Endometrial microvascular endothelial cells (primary cell): ENCODE measurements around the gene MGLL. TPM values are rescaled to one million over a fixed set of nuclear protein-coding genes. Genes with fewer than 3 reads are reported as not detected.

Experiments
- in situ Hi-C: cut with HindIII; loops from 2 replicates; pipeline ENCODE4 v1.10.0; 2017; ENCODE audit warnings: low sequenced_read_pairs, low pct_unique_long_range_greater_than_20kb; ENCODE audit errors: inconsistent ontology term
- total RNA-seq: library from RNA; depleted of rRNA; stranded (reverse); fragments of >200 nt; gene quantifications from one replicate; pipeline ENCODE4 v1.2.3, GENCODE V29; 2015; ENCODE audit errors: inconsistent ontology term

MGLL gene
- total RNA-seq, 1 donor from 2014 or later: 138 TPM

- in situ Hi-C loops: no loop called here
Measured at GRCh38 chr3:127783166-127783565, 39.1 kb downstream of the MGLL start.

- in situ Hi-C loops: no loop called here
Measured at GRCh38 chr3:127781411-127782001, 40.8 kb downstream of the MGLL start.

GRCh38 chr3:127780536-127781400 lies 41.5 kb downstream of the MGLL start:
- in situ Hi-C loops: no loop called here

- in situ Hi-C loops: no loop called here
Measured at GRCh38 chr3:127779747-127780146, 42.6 kb downstream of the MGLL start.

- in situ Hi-C loops: no loop called here
Measured at GRCh38 chr3:127777921-127778656, 44.2 kb downstream of the MGLL start.

GRCh38 chr3:127777332-127777731 lies 45.0 kb downstream of the MGLL start:
- in situ Hi-C loops: no loop called here

GRCh38 chr3:127776347-127776746 lies 46.0 kb downstream of the MGLL start:
- in situ Hi-C loops: no loop called here

- in situ Hi-C loops: no loop called here
Measured at GRCh38 chr3:127775398-127776109, 46.8 kb downstream of the MGLL start.

GRCh38 chr3:127774647-127775046 lies 47.7 kb downstream of the MGLL start:
- in situ Hi-C loops: no loop called here

GRCh38 chr3:127773752-127774395 lies 48.4 kb downstream of the MGLL start:
- in situ Hi-C loops: no loop called here

GRCh38 chr3:127772827-127773751 lies 49.2 kb downstream of the MGLL start:
- in situ Hi-C loops: no loop called here

GRCh38 chr3:127772273-127772672 lies 50.0 kb downstream of the MGLL start:
- in situ Hi-C loops: no loop called here

- in situ Hi-C loops: no loop called here
Measured at GRCh38 chr3:127771746-127772145, 50.6 kb downstream of the MGLL start.

GRCh38 chr3:127770671-127771355 lies 51.5 kb downstream of the MGLL start:
- in situ Hi-C loops: no loop called here

- in situ Hi-C loops: no loop called here
Measured at GRCh38 chr3:127769284-127770081, 52.8 kb downstream of the MGLL start.

GRCh38 chr3:127768346-127769008 lies 53.8 kb downstream of the MGLL start:
- in situ Hi-C loops: no loop called here
